Measurements from ENCODE around the gene MRPL9. TPM values are rescaled to one million over a fixed set of nuclear protein-coding genes. Genes with fewer than 3 reads are reported as not detected.
"Not testable (repeated sequence)": the region's sequence is repeated elsewhere in the genome, so short reads cannot be mapped to it uniquely, and the experiment has no call there.

The MRPL9 gene
- total RNA-seq, 1 experiment from 2014 or later: 158 TPM

- Histone ChIP-seq H3K4me3 (ENCODE audit: insufficient read depth, low read depth, low read length) (no peak overlapping the region), H3K36me3 (replicated peaks; ENCODE audit: control insufficient read depth, insufficient read depth, low read length) (no peaks in the 10 kb centered on the region), H3K27me3 (ENCODE audit: control insufficient read depth, insufficient read depth, low read length) (peaks cover 16% of the 10 kb centered on the region; the same call in 1 of the 2 replicates)
- DNase-seq: no peak
Measured at GRCh38 chr1:151800830-151801229, 37.5 kb upstream of the MRPL9 start.

GRCh38 chr1:151799179-151800022 is 36.1 kb upstream of the MRPL9 start:
- DNase-seq: peak; percentile 56
- H3K36me3 ChIP-seq (replicated peaks; ENCODE audit: control insufficient read depth, insufficient read depth, low read length): no peaks in the 10 kb centered on the region

GRCh38 chr1:151798571-151798970 is 35.3 kb upstream of the MRPL9 start:
- H3K27me3 ChIP-seq (ENCODE audit: control insufficient read depth, insufficient read depth, low read length): peaks cover 16% of the 10 kb centered on the region; the same call in 1 of the 2 replicates

More at GRCh38 chr1:151799179-151800022, 36.1 kb upstream of the MRPL9 start:
- Histone ChIP-seq H3K27me3 (ENCODE audit: control insufficient read depth, insufficient read depth, low read length) (peaks cover 16% of the 10 kb centered on the region; the same call in 1 of the 2 replicates), H3K4me3 (ENCODE audit: insufficient read depth, low read depth, low read length) (no peak overlapping the region)

GRCh38 chr1:151790940-151791651 is 27.8 kb upstream of the MRPL9 start:
- DNase-seq: peak; percentile 74
- Histone ChIP-seq H3K36me3 (replicated peaks; ENCODE audit: control insufficient read depth, insufficient read depth, low read length) (no peaks in the 10 kb centered on the region), H3K27me3 (ENCODE audit: control insufficient read depth, insufficient read depth, low read length) (peaks cover 14% of the 10 kb centered on the region; the same call in 1 of the 2 replicates), H3K4me3 (ENCODE audit: insufficient read depth, low read depth, low read length) (peak overlapping the region; percentile 75)

More at GRCh38 chr1:151798571-151798970, 35.3 kb upstream of the MRPL9 start:
- no peak for DNase-seq
- Histone ChIP-seq H3K36me3 (replicated peaks; ENCODE audit: control insufficient read depth, insufficient read depth, low read length) (no peaks in the 10 kb centered on the region), H3K4me3 (ENCODE audit: insufficient read depth, low read depth, low read length) (no peak overlapping the region)

- peak; percentile 99 for DNase-seq
- Histone ChIP-seq H3K27me3 (ENCODE audit: control insufficient read depth, insufficient read depth, low read length) (peaks cover 12% of the 10 kb centered on the region; the same call in 1 of the 2 replicates), H3K4me3 (ENCODE audit: insufficient read depth, low read depth, low read length) (peak within 1 kb of the TSS; percentile 83), H3K36me3 (replicated peaks; ENCODE audit: control insufficient read depth, insufficient read depth, low read length) (no peaks in the 10 kb centered on the region)
Measured at GRCh38 chr1:151790071-151790939, 27.0 kb upstream of the MRPL9 start, which contains the start of gene TDRKH. TSS of gene TDRKH (minus strand) at chr1:151790500. CDS start at chr1:151783022, 7,478 bp downstream.

GRCh38 chr1:151787689-151788088 is 24.4 kb upstream of the MRPL9 start:
- H3K36me3 ChIP-seq (replicated peaks; ENCODE audit: control insufficient read depth, insufficient read depth, low read length): no peaks in the 10 kb centered on the region
- DNase-seq: no peak
- H3K27me3 ChIP-seq (ENCODE audit: control insufficient read depth, insufficient read depth, low read length): peaks cover 12% of the 10 kb centered on the region; the same call in 1 of the 2 replicates
- no peak overlapping the region for H3K4me3 ChIP-seq (ENCODE audit: insufficient read depth, low read depth, low read length)

GRCh38 chr1:151783796-151784195 is 20.5 kb upstream of the MRPL9 start:
- DNase-seq: no peak
- Histone ChIP-seq H3K27me3 (ENCODE audit: control insufficient read depth, insufficient read depth, low read length) (no peaks in the 10 kb centered on the region; the same call in 1 of the 2 replicates), H3K36me3 (replicated peaks; ENCODE audit: control insufficient read depth, insufficient read depth, low read length) (peaks cover 2% of the 10 kb centered on the region), H3K4me3 (ENCODE audit: insufficient read depth, low read depth, low read length) (no peak overlapping the region)

- Histone ChIP-seq H3K27me3 (ENCODE audit: control insufficient read depth, insufficient read depth, low read length) (no peaks in the 10 kb centered on the region; the same call in 1 of the 2 replicates), H3K4me3 (ENCODE audit: insufficient read depth, low read depth, low read length) (no peak overlapping the region), H3K36me3 (replicated peaks; ENCODE audit: control insufficient read depth, insufficient read depth, low read length) (peaks cover 5% of the 10 kb centered on the region)
- no peak for DNase-seq
Measured at GRCh38 chr1:151782741-151783140, 19.4 kb upstream of the MRPL9 start.

GRCh38 chr1:151782026-151782425 is 18.7 kb upstream of the MRPL9 start:
- H3K36me3 ChIP-seq (replicated peaks; ENCODE audit: control insufficient read depth, insufficient read depth, low read length); H3K4me3 ChIP-seq (ENCODE audit: insufficient read depth, low read depth, low read length); H3K27me3 ChIP-seq (ENCODE audit: control insufficient read depth, insufficient read depth, low read length); DNase-seq: not testable (repeated sequence)

- not testable (repeated sequence) for DNase-seq; H3K27me3 ChIP-seq (ENCODE audit: control insufficient read depth, insufficient read depth, low read length); H3K4me3 ChIP-seq (ENCODE audit: insufficient read depth, low read depth, low read length)
Measured at GRCh38 chr1:151780736-151781135, 17.4 kb upstream of the MRPL9 start.

GRCh38 chr1:151779852-151780251 is 16.6 kb upstream of the MRPL9 start:
- no peak for DNase-seq
- peaks cover 10% of the 10 kb centered on the region for H3K36me3 ChIP-seq (replicated peaks; ENCODE audit: control insufficient read depth, insufficient read depth, low read length)
- H3K4me3 ChIP-seq (ENCODE audit: insufficient read depth, low read depth, low read length): no peak overlapping the region
- H3K27me3 ChIP-seq (ENCODE audit: control insufficient read depth, insufficient read depth, low read length): no peaks in the 10 kb centered on the region; the same call in 1 of the 2 replicates

More at GRCh38 chr1:151780736-151781135, 17.4 kb upstream of the MRPL9 start:
- H3K36me3 ChIP-seq (replicated peaks; ENCODE audit: control insufficient read depth, insufficient read depth, low read length): not testable (repeated sequence)

GRCh38 chr1:151777317-151777716 is 14.0 kb upstream of the MRPL9 start:
- no peaks in the 10 kb centered on the region for H3K27me3 ChIP-seq (ENCODE audit: control insufficient read depth, insufficient read depth, low read length)
- H3K4me3 ChIP-seq (ENCODE audit: insufficient read depth, low read depth, low read length): no peak overlapping the region
- peaks cover 11% of the 10 kb centered on the region for H3K36me3 ChIP-seq (replicated peaks; ENCODE audit: control insufficient read depth, insufficient read depth, low read length)
- DNase-seq: no peak

GRCh38 chr1:151776665-151777062 is 13.4 kb upstream of the MRPL9 start:
- Histone ChIP-seq H3K27me3 (ENCODE audit: control insufficient read depth, insufficient read depth, low read length) (no peaks in the 10 kb centered on the region), H3K36me3 (replicated peaks; ENCODE audit: control insufficient read depth, insufficient read depth, low read length) (peaks cover 11% of the 10 kb centered on the region), H3K4me3 (ENCODE audit: insufficient read depth, low read depth, low read length) (no peak overlapping the region)
- no peak for DNase-seq
